Heart left ventricle (tissue), 16 donors: Measurements from ENCODE around the gene DDX11. TPM values are rescaled to one million over a fixed set of nuclear protein-coding genes. Genes with fewer than 3 reads are reported as not detected.
A peak's percentile ranks its signal among the peaks of the same experiment; 100 is the strongest.
"Not testable (repeated sequence)": the region's sequence is repeated elsewhere in the genome, so short reads cannot be mapped to it uniquely, and the experiment has no call there.

ENCODE experiments used
- ATAC-seq, 4 donors: fragments of 200-7000 bp; cut with Tn5 transposase; one replicate each; pipeline ENCODE4 v1.9.1; 2020 to 2022; ENCODE audit warnings: moderate library complexity in 4 of 4, mild to moderate bottlenecking in 3 of 4, moderate number of reproducible peaks in 1 of 4
- DNase-seq, 5 donors: peaks; one replicate each; pipeline ENCODE4 v3.0.0-alpha.2; 2020
- H3K27ac ChIP-seq, 12 donors: fragments of 200-600 bp; sonication (generic) in 4 of 12; one replicate each; pipeline versions ENCODE4 v1.5.0 to v1.8.0; 2016 to 2022; ENCODE audit warnings: mild to moderate bottlenecking in 2 of 12
- H3K27me3 ChIP-seq, 9 donors: fragments of 200-600 bp; sonication (generic) in 2 of 9; one replicate each; pipeline versions ENCODE4 v1.5.1 to v1.8.0; 2016 to 2022; ENCODE audit warnings: mild to moderate bottlenecking in 3 of 9
- H3K36me3 ChIP-seq, 9 donors: fragments of 200-600 bp; sonication (generic) in 2 of 9; one replicate each; pipeline versions ENCODE4 v1.5.0 to v1.8.0; 2018 to 2022; ENCODE audit warnings: mild to moderate bottlenecking in 2 of 9
- H3K4me1 ChIP-seq, 12 donors: fragments of 200-600 bp; sonication (generic) in 4 of 12; one replicate each; pipeline versions ENCODE4 v1.5.0 to v1.8.0; 2016 to 2022; ENCODE audit warnings: mild to moderate bottlenecking in 3 of 12
- H3K4me3 ChIP-seq, 12 donors: fragments of 200-600 bp; sonication (generic) in 4 of 12; one replicate each; pipeline versions ENCODE4 v1.5.0 to v1.8.0; 2017 to 2022; ENCODE audit warnings: mild to moderate bottlenecking in 9 of 12, moderate library complexity in 4 of 12
- H3K9me3 ChIP-seq, 12 donors: fragments of 200-600 bp; sonication (generic) in 4 of 12; one replicate each; pipeline versions ENCODE4 v1.5.0 to v1.8.0; 2016 to 2022; ENCODE audit warnings: mild to moderate bottlenecking in 1 of 12
- POLR2A ChIP-seq, 2 donors: fragments of 450-650 bp; IDR thresholded peaks; one replicate each; pipeline ENCODE4 v1.6.1; 2017; ENCODE audit warnings: antibody characterized with exemption in 2 of 2, mild to moderate bottlenecking in 2 of 2, moderate library complexity in 2 of 2
- WGBS, 4 donors: extraction: QIAGEN DNeasy Blood & Tissue Kit in 2 of 4; methylation state at CpG; one replicate each; pipeline versions ENCODE4 v1.1.5 to v1.1.7; 2013 to 2018; 5-methylcytosine and 5-hydroxymethylcytosine counted together
- intact Hi-C, 10 donors: fragments of 100-400 bp; cut with DNase I; formaldehyde crosslinking; loops; one replicate each; pipeline versions ENCODE4 v1.11.1 to v1.14.2; 2022
- polyA plus RNA-seq, 2 donors: library from polyadenylated mRNA; stranded (reverse); fragments of 200-250 nt; gene quantifications; one replicate each; pipeline ENCODE4 v1.2.3, GENCODE V29; 2013
- total RNA-seq, 9 donors: library from RNA; depleted of rRNA in 2 of 9; stranded (reverse); fragments of >200 nt in 2 of 9; fragmentation: NEBNext Ultra II Directional in 3 of 9; extraction: Animal tissue kit (Norgen Biotek cat#: 25700) in 3 of 9; gene quantifications; one replicate each; pipeline versions ENCODE4 v1.1.0 to v1.2.4, GENCODE V29; 2016 to 2023
- TF ChIP-seq, protein P1 (sequence below), 12 donors: fragments of 200-600 bp; sonication (generic) in 4 of 12; IDR thresholded peaks; one replicate each; pipeline versions ENCODE4 v1.5.0 to v1.8.0; 2018 to 2022; ENCODE audit warnings: antibody characterized with exemption in 12 of 12, mild to moderate bottlenecking in 5 of 12
- donor health status: ischemic (EF 13 %, LVEDD 7.1; RV severe dilation, severe dysfunction).
- donor health status: healthy with polysubstance abuse.
- donor health status: DM: no; HTN: yes; CAD: no.
- donor health status: DM: no; HTN: no; CAD: no.
- donor health status: ischemic (EF 25% LVEDD 6.9; RV normal size, moderate dysfunction).
- donor health status: ischemic (EF 25% LVEDD 5.7; RV mildly dilated, moderate dysfunction).
- donor health status: healthy.
- donor health status: DM: yes; HTN: yes; CAD: no.
- donor health status: ischemic (EF 35%, LVEDD 5.7; RV mildly dilated, moderate dysfunction).
- donor health status: nonischemic (EF 11% LVEDD 7.7; RV severe dilation, severe dysfunction).
- donor health status: DM: yes; HTN: yes; CAD: no.
- donor health status: PGD.
- donor health status: ischemic (EF 29% LVEDD 5.4; RV normal size, mild dysfunction).
- donor health status: nonischemic (EF 23%, LVEDD 6.1; RV moderate dilation, normal function).

DDX11 gene
- total and polyA plus RNA-seq, 11 donors, result 2.3 to 15.1 (median 6.9) TPM

DNA sequence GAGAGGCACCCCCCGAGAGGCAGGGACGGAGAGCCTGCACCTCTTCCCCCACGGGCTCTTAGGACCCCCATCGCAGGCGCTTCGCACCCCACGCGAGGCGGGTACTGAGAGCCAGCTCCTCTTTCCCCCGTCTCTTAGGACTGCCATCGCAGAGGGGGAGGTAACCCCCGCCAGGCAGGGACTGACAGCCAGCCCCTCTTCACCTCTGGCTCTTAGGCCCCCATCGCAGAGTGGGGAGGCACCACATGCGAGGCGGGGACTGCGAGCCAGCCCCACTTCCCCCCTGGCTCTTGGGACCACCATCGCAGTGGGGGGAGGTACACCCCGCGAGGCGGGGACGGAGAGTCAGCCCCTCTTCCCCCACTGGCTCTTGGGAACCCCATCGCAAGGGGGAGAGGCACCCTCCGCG is 46.1 kb downstream of the DDX11 start:
- TF ChIP-seq, protein P1, sequence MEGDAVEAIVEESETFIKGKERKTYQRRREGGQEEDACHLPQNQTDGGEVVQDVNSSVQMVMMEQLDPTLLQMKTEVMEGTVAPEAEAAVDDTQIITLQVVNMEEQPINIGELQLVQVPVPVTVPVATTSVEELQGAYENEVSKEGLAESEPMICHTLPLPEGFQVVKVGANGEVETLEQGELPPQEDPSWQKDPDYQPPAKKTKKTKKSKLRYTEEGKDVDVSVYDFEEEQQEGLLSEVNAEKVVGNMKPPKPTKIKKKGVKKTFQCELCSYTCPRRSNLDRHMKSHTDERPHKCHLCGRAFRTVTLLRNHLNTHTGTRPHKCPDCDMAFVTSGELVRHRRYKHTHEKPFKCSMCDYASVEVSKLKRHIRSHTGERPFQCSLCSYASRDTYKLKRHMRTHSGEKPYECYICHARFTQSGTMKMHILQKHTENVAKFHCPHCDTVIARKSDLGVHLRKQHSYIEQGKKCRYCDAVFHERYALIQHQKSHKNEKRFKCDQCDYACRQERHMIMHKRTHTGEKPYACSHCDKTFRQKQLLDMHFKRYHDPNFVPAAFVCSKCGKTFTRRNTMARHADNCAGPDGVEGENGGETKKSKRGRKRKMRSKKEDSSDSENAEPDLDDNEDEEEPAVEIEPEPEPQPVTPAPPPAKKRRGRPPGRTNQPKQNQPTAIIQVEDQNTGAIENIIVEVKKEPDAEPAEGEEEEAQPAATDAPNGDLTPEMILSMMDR (IDR thresholded peaks at IDR 0.05), result no peak
- TF ChIP-seq POLR2A (IDR thresholded peaks at IDR 0.05), result no peak
- Histone ChIP-seq H3K4me1 (peaks cover 0 to 27% (median 12%) of the 10 kb centered on the region in 12 donors), H3K9me3 (no peaks in the 10 kb centered on the region), H3K4me3 (no peak overlapping the region), H3K27ac (no peak overlapping the region), H3K36me3 (no peaks in the 10 kb centered on the region), H3K27me3 (peaks cover 2 to 49% (median 22%) of the 10 kb centered on the region in 9 donors)
- intact Hi-C loops, result loop anchor here in 2 of 10 donors (5.0 to 10.0 kb wide), 3 partner anchors 115 to 155 kb away; no protein-coding TSS in a partner anchor
- ATAC-seq, result peak in 1 of 4 donors; percentile 15
- WGBS, 4 donors, result 6 to 100% (median 56%) methylated on average over 3 to 24 of the region's 24 CpGs; no CpG with 5 or more reads in 1 of the 4 donors
- DNase-seq, result peak in 1 of 5 donors; percentile 20

DNA sequence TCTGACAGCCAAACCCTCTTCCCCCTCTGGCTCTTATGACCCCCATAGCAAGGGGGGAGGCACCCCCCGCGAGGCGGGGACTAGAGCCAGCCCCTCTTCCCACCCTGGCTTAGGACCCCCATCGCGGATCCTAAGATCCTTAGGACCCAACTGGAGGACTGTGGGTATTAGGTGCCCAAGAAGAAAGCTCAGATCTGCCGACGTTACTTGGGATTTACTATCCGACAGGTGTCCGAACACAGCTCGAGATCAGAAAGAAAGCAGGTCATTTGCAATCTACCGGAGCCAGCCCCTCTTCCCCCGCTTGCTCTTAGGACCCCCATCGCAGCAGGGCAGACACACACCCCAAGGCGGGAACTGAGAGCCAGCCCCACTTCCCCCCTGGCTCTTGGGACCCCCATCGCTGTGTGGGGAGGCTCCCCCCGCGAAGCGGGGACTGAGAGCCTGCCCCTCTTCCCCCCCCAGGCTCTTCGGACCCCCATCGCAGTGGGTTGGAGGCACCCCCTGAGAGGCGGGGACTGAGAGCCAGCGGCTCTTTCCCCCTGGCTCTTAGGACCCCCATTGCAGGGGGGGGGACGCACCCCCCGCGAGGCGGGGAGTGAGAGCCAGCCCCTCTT is 46.8 kb downstream of the DDX11 start:
- no peak for ATAC-seq
- Histone ChIP-seq H3K9me3 (no peaks in the 10 kb centered on the region), H3K27ac (no peak overlapping the region), H3K27me3 (peaks cover 2 to 43% (median 22%) of the 10 kb centered on the region in 9 donors), H3K4me3 (no peak overlapping the region), H3K4me1 (peaks cover 0 to 27% (median 12%) of the 10 kb centered on the region in 12 donors), H3K36me3 (no peaks in the 10 kb centered on the region)
- 25 to 69% (median 47%) methylated on average over 14 to 26 of the region's 26 CpGs; no CpG with 5 or more reads in 1 of the 4 donors for WGBS, 4 donors
- peak in 1 of 5 donors; percentile 55 for DNase-seq
- TF ChIP-seq, protein P1 (IDR thresholded peaks at IDR 0.05), result no peak
- TF ChIP-seq POLR2A (IDR thresholded peaks at IDR 0.05), result no peak
- intact Hi-C loops, result no loop called here

DNA sequence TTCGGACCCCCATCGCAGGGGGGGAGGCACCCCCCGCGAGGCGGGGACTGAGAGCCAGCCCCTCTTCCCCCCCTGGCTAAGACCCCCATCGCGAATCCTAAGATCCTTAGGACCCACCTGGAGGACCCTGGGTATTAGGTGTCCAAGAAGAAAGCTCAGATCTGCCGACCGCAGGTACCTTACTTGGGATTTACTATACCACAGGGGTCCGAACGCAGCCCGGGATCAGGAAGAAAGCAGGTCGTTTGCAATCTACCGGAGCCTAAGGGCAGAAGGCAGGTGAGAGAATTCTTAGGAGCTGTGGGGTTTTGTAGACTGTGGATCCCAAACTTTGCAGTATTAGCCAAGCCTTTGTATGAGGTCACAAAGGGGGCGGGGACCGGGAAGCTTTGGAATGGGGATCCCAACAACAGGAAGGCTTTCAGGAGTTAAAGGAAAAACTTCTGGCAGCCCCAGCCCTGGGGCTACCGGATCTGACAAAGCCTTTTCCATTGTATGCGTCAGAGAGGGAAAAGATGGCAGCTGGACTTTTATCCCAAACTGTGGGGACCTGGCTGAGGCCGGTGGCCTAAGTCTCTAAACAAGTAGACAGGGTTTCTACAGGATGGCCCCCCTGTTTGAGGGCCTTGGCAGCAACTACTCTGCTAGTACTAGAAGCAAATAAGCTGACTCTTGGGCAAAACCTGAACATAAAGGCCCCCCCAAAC is 47.5 kb downstream of the DDX11 start:
- 28 to 63% (median 48%) methylated on average over 10 to 19 of the region's 19 CpGs for WGBS, 4 donors

DNA sequence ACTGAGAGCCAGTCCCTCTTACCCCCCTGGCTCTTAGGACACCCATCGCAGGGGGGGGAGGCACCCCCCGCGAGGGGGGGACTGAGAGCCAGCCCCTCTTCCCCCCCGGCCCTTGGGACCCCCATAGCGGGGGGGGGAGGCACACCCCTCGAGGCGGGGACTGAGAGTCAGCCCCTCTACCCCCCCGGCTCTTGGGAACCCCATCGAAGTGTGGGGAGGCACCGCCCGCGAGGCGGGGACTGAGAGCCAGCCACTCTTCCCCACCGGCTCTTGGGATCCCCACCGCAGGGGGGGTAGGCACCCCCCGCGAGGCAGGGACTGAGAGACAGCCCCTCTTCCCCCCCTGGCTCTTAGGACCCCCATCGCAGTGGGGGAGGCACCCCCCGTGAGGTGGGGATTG is 48.8 kb downstream of the DDX11 start:
- DNase-seq, result no peak

More for the DNA sequence above, 47.5 kb downstream of the DDX11 start:
- intact Hi-C loops, ATAC-seq, H3K4me3 ChIP-seq, H3K9me3 ChIP-seq, H3K27ac ChIP-seq, H3K36me3 ChIP-seq, DNase-seq: not testable (repeated sequence)
- Histone ChIP-seq H3K4me1 (peaks cover 0 to 27% (median 12%) of the 10 kb centered on the region in 12 donors), H3K27me3 (peaks cover 2 to 38% (median 22%) of the 10 kb centered on the region in 9 donors)

DNA sequence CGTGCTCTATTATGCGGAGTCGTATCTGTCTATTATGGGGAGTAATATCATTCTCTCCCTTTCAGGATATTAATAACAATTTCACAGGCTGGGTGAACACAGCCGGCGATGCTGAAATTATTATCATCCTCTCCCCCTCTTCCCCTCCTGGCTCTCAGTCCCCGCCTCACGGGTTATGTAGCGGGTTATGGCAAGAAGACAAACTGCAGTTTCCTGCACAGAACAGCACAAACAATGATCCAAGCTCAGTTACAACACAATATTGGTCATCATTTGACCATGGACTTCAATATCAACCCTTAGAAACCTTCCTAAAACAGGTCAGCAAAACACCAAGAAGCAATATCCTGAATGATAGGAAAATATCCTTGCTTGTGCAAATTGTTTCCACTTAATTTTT is 50.5 kb downstream of the DDX11 start:
- H3K36me3 ChIP-seq, H3K9me3 ChIP-seq, DNase-seq, H3K4me1 ChIP-seq, H3K27me3 ChIP-seq, ATAC-seq, H3K4me3 ChIP-seq, H3K27ac ChIP-seq, intact Hi-C loops: not testable (repeated sequence)
- WGBS, 4 donors, result 51 to 62% (median 58%) methylated on average over 8 of the region's 8 CpGs

More for the DNA sequence above, 48.8 kb downstream of the DDX11 start:
- Histone ChIP-seq H3K27ac (no peak overlapping the region), H3K27me3 (peaks cover under 1 to 26% (median 17%) of the 10 kb centered on the region in 9 donors), H3K4me3 (no peak overlapping the region), H3K9me3 (no peaks in the 10 kb centered on the region), H3K4me1 (peaks cover 0 to 21% (median 8%) of the 10 kb centered on the region in 12 donors), H3K36me3 (no peaks in the 10 kb centered on the region)
- WGBS, 4 donors, result 69 to 75% (median 70%) methylated on average over 4 to 16 of the region's 19 CpGs; no CpG with 5 or more reads in 1 of the 4 donors
- no peak for ATAC-seq
- intact Hi-C loops, result no loop called here
- TF ChIP-seq, protein P1 (IDR thresholded peaks at IDR 0.05), result no peak
- no peak for TF ChIP-seq POLR2A (IDR thresholded peaks at IDR 0.05)

DNA sequence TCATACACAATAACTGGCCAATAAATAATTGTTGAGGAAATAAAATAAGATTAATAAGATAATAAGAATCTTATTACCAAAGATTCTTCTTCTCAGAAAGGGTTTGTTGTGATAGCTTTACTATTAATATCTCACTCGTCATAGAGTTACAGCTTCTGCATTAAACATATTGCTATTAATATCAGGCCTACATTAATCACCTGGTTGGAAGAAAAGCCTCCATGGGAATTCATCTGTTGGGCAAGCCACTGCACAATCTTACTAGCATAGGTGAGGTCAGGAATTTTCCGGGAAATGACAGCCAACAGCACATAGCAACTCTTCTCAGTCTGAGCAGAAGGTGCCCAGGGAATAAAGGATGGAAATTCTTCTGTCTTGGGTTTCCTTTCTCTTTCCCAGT is 51.5 kb downstream of the DDX11 start:
- 56 to 65% (median 61%) methylated on average over 1 to 2 of the region's 2 CpGs for WGBS, 4 donors
- ATAC-seq, intact Hi-C loops: not testable (repeated sequence)

DNA sequence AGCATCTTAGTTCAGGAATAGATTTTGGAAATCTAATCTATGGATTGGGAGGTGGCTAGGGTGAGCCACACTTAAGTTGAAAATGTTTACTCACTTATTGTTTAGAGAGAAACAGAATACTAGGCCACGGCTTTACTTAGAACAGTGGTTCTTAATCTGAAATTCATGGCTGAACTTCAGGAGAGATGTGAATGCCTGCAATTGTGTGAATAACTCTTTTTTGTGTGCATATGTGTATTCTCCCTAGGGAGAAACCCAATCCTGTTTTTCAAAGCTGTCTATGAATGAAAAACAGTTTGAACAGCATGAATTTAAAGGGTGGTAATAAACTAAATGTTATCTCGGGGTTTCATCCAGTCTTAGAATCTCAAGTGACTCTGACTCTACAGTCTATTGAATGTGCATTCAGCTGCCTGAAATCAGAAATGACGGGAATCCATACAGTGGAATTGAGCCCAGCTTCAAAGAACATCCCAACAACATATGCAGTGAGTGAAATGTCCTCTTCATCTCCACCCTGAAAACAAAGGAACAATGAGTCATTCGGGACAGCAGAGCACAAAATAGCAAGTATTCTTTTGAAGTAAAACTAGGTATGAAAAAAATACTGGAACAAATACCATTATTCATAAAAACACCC is 53.7 kb downstream of the DDX11 start:
- H3K9me3 ChIP-seq, DNase-seq, intact Hi-C loops, H3K4me1 ChIP-seq, ATAC-seq, H3K4me3 ChIP-seq, H3K27me3 ChIP-seq, H3K27ac ChIP-seq, H3K36me3 ChIP-seq: not testable (repeated sequence)
- 50 to 84% (median 70%) methylated on average over 1 to 2 of the region's 4 CpGs for WGBS, 4 donors

More for the DNA sequence above, 51.5 kb downstream of the DDX11 start:
- not testable (repeated sequence) for H3K4me1 ChIP-seq, H3K27ac ChIP-seq, H3K9me3 ChIP-seq, DNase-seq, H3K36me3 ChIP-seq, H3K27me3 ChIP-seq, H3K4me3 ChIP-seq
